Gastrocnemius medialis (tissue), 4 donors: ENCODE data around the gene MRPL16. TPM values are rescaled to one million over a fixed set of nuclear protein-coding genes. Genes with fewer than 3 reads are reported as not detected.
A peak's percentile ranks its signal among the peaks of the same experiment; 100 is the strongest.

Experiments used
- ATAC-seq, 2 donors: fragments of 150-250 bp; one replicate each; pipeline ENCODE4 v1.9.1; 2016
- DNase-seq, 2 donors: peaks; one replicate each; pipeline ENCODE4 v3.0.0-alpha.2; 2019
- H3K27ac ChIP-seq, 4 donors: fragments of 200-600 bp; sonication (generic); 1 replicate in 1 of 4; 2 replicates in 3 of 4; pipeline ENCODE4 v1.5.1; 2016 to 2018; ENCODE audit warnings: mild to moderate bottlenecking in 2 of 4, moderate library complexity in 1 of 4
- H3K27me3 ChIP-seq, 3 donors: fragments of 200-600 bp; sonication (generic) in 2 of 3; 1 replicate in 1 of 3; 2 replicates in 2 of 3; pipeline versions ENCODE4 v1.5.1 to v1.6.0; 2016 to 2019; ENCODE audit warnings: mild to moderate bottlenecking in 1 of 3, moderate library complexity in 1 of 3
- H3K36me3 ChIP-seq, 2 donors: fragments of 200-600 bp; sonication (generic) in 1 of 2; one replicate each; pipeline ENCODE4 v1.5.1; 2017 to 2018
- H3K4me1 ChIP-seq, 2 donors: fragments of 200-600 bp; sonication (generic) in 1 of 2; one replicate each; pipeline ENCODE4 v1.5.1; 2016 to 2017; ENCODE audit warnings: mild to moderate bottlenecking in 2 of 2
- H3K4me3 ChIP-seq, 4 donors: fragments of 200-600 bp; sonication (generic) in 3 of 4; 1 replicate in 1 of 4; 2 replicates in 3 of 4; pipeline ENCODE4 v1.5.1; 2016 to 2019; ENCODE audit warnings: mild to moderate bottlenecking in 2 of 4
- H3K9me3 ChIP-seq, 3 donors: fragments of 200-600 bp; sonication (generic) in 2 of 3; 1 replicate in 1 of 3; 2 replicates in 2 of 3; pipeline ENCODE4 v1.5.1; 2016 to 2019
- POLR2A ChIP-seq, 2 donors: fragments of 450-650 bp; IDR thresholded peaks; one replicate each; pipeline ENCODE4 v1.6.1; 2017; ENCODE audit warnings: antibody characterized with exemption in 2 of 2, mild to moderate bottlenecking in 2 of 2, moderate library complexity in 2 of 2
- in situ Hi-C, 4 donors: fragments of 200-750 bp; cut with MboI; loops; one replicate each; pipeline versions ENCODE4 v1.15.0 to v1.8.0; 2017; ENCODE audit warnings: low sequenced_read_pairs in 4 of 4
- intact Hi-C: fragments of 100-400 bp; cut with DNase I; formaldehyde crosslinking; loops from one replicate; pipeline ENCODE4 v1.15.1; 2023; ENCODE audit warnings: low total_unique reads
- total RNA-seq, 4 donors: library from RNA; depleted of rRNA; stranded (reverse); fragments of >200 nt; gene quantifications; one replicate each; pipeline versions ENCODE4 v1.1.0 to v1.2.3, GENCODE V29; 2016
- TF ChIP-seq, protein P1 (sequence below), 5 experiments: fragments of 450-650 bp in 3 of 5; fragments of 200-600 bp in 2 of 5; sonication (generic) in 2 of 5; IDR thresholded peaks in 4 of 5; conservative IDR thresholded peaks in 1 of 5; 1 replicate in 4 of 5; 2 replicates in 1 of 5; pipeline ENCODE4 v1.5.1; 2016 to 2019; ENCODE audit warnings: antibody characterized with exemption in 5 of 5, mild to moderate bottlenecking in 3 of 5, moderate library complexity in 3 of 5

MRPL16 gene
- total RNA-seq, 4 donors from 2014 or later = 33.7 to 78.2 (median 38.3) TPM

- no peaks in the 10 kb centered on the region for H3K9me3 ChIP-seq
- peaks cover 0 to 33% of the 10 kb centered on the region in 2 donors for H3K36me3 ChIP-seq
- in situ Hi-C loops = loop anchor here (5.0 to 25.0 kb wide), 5 partner anchors 45 to 270 kb away; partner anchors contain the start of gene STX3 (in 1 of the 4)
- peak; percentile 84 to 85 for ATAC-seq
- no peak overlapping the region for H3K4me3 ChIP-seq
- H3K27me3 ChIP-seq = no peaks in the 10 kb centered on the region
- H3K4me1 ChIP-seq = peaks cover 6 to 9% of the 10 kb centered on the region in 2 donors
- intact Hi-C loops = loop anchor here (1.0 to 5.0 kb wide), 5 partner anchors 8 to 265 kb away; partner anchors contain the start of genes MRPL16 and PATL1
- H3K27ac ChIP-seq = peak overlapping the region; percentile 36 to 78 (median 64)
- peak in 1 of 2 donors; percentile 18 for DNase-seq
- TF ChIP-seq POLR2A (IDR thresholded peaks at IDR 0.05) = no peak
- TF ChIP-seq, protein P1, sequence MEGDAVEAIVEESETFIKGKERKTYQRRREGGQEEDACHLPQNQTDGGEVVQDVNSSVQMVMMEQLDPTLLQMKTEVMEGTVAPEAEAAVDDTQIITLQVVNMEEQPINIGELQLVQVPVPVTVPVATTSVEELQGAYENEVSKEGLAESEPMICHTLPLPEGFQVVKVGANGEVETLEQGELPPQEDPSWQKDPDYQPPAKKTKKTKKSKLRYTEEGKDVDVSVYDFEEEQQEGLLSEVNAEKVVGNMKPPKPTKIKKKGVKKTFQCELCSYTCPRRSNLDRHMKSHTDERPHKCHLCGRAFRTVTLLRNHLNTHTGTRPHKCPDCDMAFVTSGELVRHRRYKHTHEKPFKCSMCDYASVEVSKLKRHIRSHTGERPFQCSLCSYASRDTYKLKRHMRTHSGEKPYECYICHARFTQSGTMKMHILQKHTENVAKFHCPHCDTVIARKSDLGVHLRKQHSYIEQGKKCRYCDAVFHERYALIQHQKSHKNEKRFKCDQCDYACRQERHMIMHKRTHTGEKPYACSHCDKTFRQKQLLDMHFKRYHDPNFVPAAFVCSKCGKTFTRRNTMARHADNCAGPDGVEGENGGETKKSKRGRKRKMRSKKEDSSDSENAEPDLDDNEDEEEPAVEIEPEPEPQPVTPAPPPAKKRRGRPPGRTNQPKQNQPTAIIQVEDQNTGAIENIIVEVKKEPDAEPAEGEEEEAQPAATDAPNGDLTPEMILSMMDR (IDR thresholded peaks at IDR 0.05 in 4 of 5, conservative IDR thresholded peaks at IDR 0.05 in 1 of 5) = peak; percentile 59 to 83 (median 64)
Observed at GRCh38 chr11:59802639-59803176, 7.9 kb downstream of the MRPL16 start.

DNA sequence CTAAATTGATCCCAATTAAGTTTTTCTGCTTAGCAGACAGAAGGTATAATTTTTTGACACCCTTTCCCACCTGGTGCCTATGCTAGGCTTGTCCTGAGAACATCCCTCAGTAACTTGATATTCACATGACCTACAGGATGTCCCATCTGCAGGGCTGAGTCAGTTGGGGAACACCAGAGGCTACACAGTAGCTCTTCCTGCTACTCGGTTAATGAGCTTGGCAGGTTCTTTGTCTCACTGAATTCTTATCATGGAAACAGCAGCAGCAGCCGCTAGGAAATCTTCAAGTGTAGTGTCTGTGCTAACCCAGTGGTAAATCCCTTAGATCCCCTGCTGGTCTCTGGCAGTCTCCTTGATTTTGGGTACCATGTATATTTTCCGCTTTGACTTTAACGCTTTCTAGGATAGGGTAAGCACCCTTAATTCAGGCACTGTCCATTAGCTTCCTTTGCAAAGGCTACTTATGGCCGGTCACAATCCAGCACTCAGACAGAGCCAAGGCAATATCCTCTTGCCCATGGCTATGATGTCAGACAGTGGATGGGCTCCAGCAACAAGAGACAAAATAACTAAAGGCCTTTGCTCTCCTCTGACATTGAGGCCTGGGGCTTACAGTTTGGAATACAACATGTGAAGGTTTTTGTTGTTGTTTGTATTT lies 8.5 kb downstream of the MRPL16 start:
- TF ChIP-seq, protein P1 (IDR thresholded peaks at IDR 0.05 in 4 of 5, conservative IDR thresholded peaks at IDR 0.05 in 1 of 5) = no peak
- no peak for TF ChIP-seq POLR2A (IDR thresholded peaks at IDR 0.05)
- Histone ChIP-seq H3K9me3 (no peaks in the 10 kb centered on the region), H3K36me3 (peaks cover 0 to 28% of the 10 kb centered on the region in 2 donors), H3K27me3 (no peaks in the 10 kb centered on the region), H3K27ac (peak overlapping the region; percentile 36 to 78 (median 64)), H3K4me1 (peaks cover 6 to 9% of the 10 kb centered on the region in 2 donors), H3K4me3 (no peak overlapping the region)
- intact Hi-C loops (loop anchor here (1.0 to 5.0 kb wide), 5 partner anchors 8 to 265 kb away; partner anchors contain the start of genes MRPL16 and PATL1), in situ Hi-C loops (loop anchor here (5.0 to 25.0 kb wide), 5 partner anchors 45 to 270 kb away; partner anchors contain the start of gene STX3 (in 1 of the 4))
- DNase-seq = peak in 1 of 2 donors; percentile 38
- peak; percentile 84 to 89 for ATAC-seq

GRCh38 chr11:59801160-59801706 lies 9.3 kb downstream of the MRPL16 start:
- H3K27me3 ChIP-seq = no peaks in the 10 kb centered on the region
- TF ChIP-seq POLR2A (IDR thresholded peaks at IDR 0.05) = no peak
- TF ChIP-seq, protein P1 (IDR thresholded peaks at IDR 0.05 in 4 of 5, conservative IDR thresholded peaks at IDR 0.05 in 1 of 5) = no peak
- H3K36me3 ChIP-seq = peaks cover 0 to 26% of the 10 kb centered on the region in 2 donors
- no peaks in the 10 kb centered on the region for H3K9me3 ChIP-seq
- H3K27ac ChIP-seq = peak overlapping the region; percentile 36 to 78 (median 64)
- H3K4me1 ChIP-seq = peaks cover 6 to 9% of the 10 kb centered on the region in 2 donors
- ATAC-seq (no peak), DNase-seq (no peak)
- intact Hi-C loops (loop anchor here (5.0 kb wide), 2 partner anchors 189 to 264 kb away; no protein-coding TSS in a partner anchor), in situ Hi-C loops (loop anchor here (5.0 to 25.0 kb wide), 5 partner anchors 44 to 269 kb away; partner anchors contain the start of gene STX3 (in 1 of the 4))
- no peak overlapping the region for H3K4me3 ChIP-seq

- Histone ChIP-seq H3K4me1 (peaks cover 6 to 9% of the 10 kb centered on the region in 2 donors), H3K27me3 (no peaks in the 10 kb centered on the region), H3K9me3 (no peaks in the 10 kb centered on the region), H3K36me3 (peaks cover 0 to 26% of the 10 kb centered on the region in 2 donors), H3K4me3 (no peak overlapping the region), H3K27ac (peak overlapping the region in 2 of 4 donors; percentile 69 to 78)
- intact Hi-C loops = loop anchor here (5.0 kb wide), 2 partner anchors 188 to 263 kb away; no protein-coding TSS in a partner anchor
- DNase-seq (no peak), ATAC-seq (no peak)
- in situ Hi-C loops = loop anchor here (5.0 to 25.0 kb wide), 5 partner anchors 43 to 268 kb away; partner anchors contain the start of gene STX3 (in 1 of the 4)
- TF ChIP-seq, protein P1 (IDR thresholded peaks at IDR 0.05 in 4 of 5, conservative IDR thresholded peaks at IDR 0.05 in 1 of 5) = no peak
- no peak for TF ChIP-seq POLR2A (IDR thresholded peaks at IDR 0.05)
Observed at GRCh38 chr11:59800390-59801025, 10.1 kb downstream of the MRPL16 start.
